Motor neuron (in vitro differentiated cells): ENCODE measurements around the gene RHNO1. TPM values are rescaled to one million over a fixed set of nuclear protein-coding genes. Genes with fewer than 3 reads are reported as not detected.
A peak's percentile ranks its signal among the peaks of the same experiment; 100 is the strongest.

ENCODE experiments used
- ATAC-seq, 8 experiments: fragments of 200-7000 bp; cut with Tn5 transposase; replicated peaks in 6 of 8; 2 replicates each; pipeline ENCODE4 v1.8.0; 2021; ENCODE audit warnings: mild to moderate bottlenecking in 8 of 8, moderate library complexity in 8 of 8
- H3K27ac ChIP-seq, 2 donors: fragments of 250-450 bp; sonication (Bioruptor Pico); 2 replicates each; pipeline ENCODE4 v1.9.0; 2021; ENCODE audit warnings: antibody characterized with exemption in 2 of 2, mild to moderate bottlenecking in 2 of 2, moderate library complexity in 1 of 2
- H3K4me1 ChIP-seq, 2 donors: fragments of 250-450 bp; sonication (Bioruptor Pico); replicated peaks in 1 of 2; 2 replicates each; pipeline ENCODE4 v1.6.1; 2021; ENCODE audit warnings: antibody characterized with exemption in 2 of 2, mild to moderate bottlenecking in 2 of 2, moderate library complexity in 1 of 2
- H3K4me3 ChIP-seq, 5 donors: fragments of 250-450 bp; sonication (Bioruptor Pico); 2 replicates each; pipeline ENCODE4 v1.9.0; 2021; ENCODE audit warnings: antibody characterized with exemption in 5 of 5, mild to moderate bottlenecking in 5 of 5, moderate library complexity in 4 of 5
- WGBS, 10 experiments: fragments of 450-650 bp; shearing (Covaris generic); methylation state at CpG; one replicate each; pipeline ENCODE4 v1.0.0; 2022; 5-methylcytosine and 5-hydroxymethylcytosine counted together
- in situ Hi-C, 9 experiments: fragments of 400-800 bp; cut with MboI; loops; one replicate each; pipeline ENCODE4 v1.15.0; 2021; ENCODE audit warnings: low sequenced_read_pairs in 9 of 9, low pct_unique_long_range_greater_than_20kb in 2 of 9; ENCODE audit not compliant: unreplicated experiment in 9 of 9
- total RNA-seq, 8 experiments: library from RNA; unstranded; fragments of 300-600 nt; gene quantifications; 2 replicates each; pipeline versions ENCODE4 v1.2.3 to v1.2.4, GENCODE V29; 2022

Gene RHNO1
- total RNA-seq, 8 experiments from 2014 or later, result 9.8 to 37.6 (median 28.9) TPM

- ATAC-seq, result peak; percentile 23 to 63 (median 32)
- Histone ChIP-seq H3K4me1 (peaks cover 8 to 13% of the 10 kb centered on the region in 2 donors), H3K4me3 (peak overlapping the region; percentile 55 to 81 (median 63)), H3K27ac (peak overlapping the region; percentile 72 to 87)
- in situ Hi-C loops, result no loop called here
- WGBS, 10 experiments, result 2 to 53% (median 33%) methylated on average over 1 to 18 of the region's 42 CpGs; no CpG with 5 or more reads in 2 of the 10 experiments
These were observed 14.4 kb downstream of the RHNO1 start for GRCh38 chr12:2891240-2892053.

- H3K27ac ChIP-seq, result no peak overlapping the region
- H3K4me3 ChIP-seq, result peak overlapping the region in 2 of 5 donors; percentile 55 to 81
- in situ Hi-C loops, result no loop called here
- ATAC-seq, result no peak
- WGBS, 10 experiments, result 4 to 97% (median 62%) methylated on average over 1 to 9 of the region's 12 CpGs
- peaks cover 8 to 13% of the 10 kb centered on the region in 2 donors for H3K4me1 ChIP-seq
These were observed 15.2 kb downstream of the RHNO1 start for GRCh38 chr12:2892246-2892645.

GRCh38 chr12:2893007-2893406 is 16.0 kb downstream of the RHNO1 start:
- in situ Hi-C loops, result no loop called here
- Histone ChIP-seq H3K27ac (no peak overlapping the region), H3K4me1 (peaks cover 8 to 13% of the 10 kb centered on the region in 2 donors), H3K4me3 (no peak overlapping the region)
- 49 to 100% (median 88%) methylated on average over 2 to 8 of the region's 8 CpGs; no CpG with 5 or more reads in 2 of the 10 experiments for WGBS, 10 experiments
- ATAC-seq, result no peak

GRCh38 chr12:2895051-2895451 is 18.0 kb downstream of the RHNO1 start:
- Histone ChIP-seq H3K4me3 (no peak overlapping the region), H3K27ac (no peak overlapping the region), H3K4me1 (peaks cover 1 to 8% of the 10 kb centered on the region in 2 donors)
- ATAC-seq, result no peak
- 0 to 50% (median 0%) methylated on average over 1 to 2 of the region's 2 CpGs; no CpG with 5 or more reads in 1 of the 10 experiments for WGBS, 10 experiments
- in situ Hi-C loops, result no loop called here

- in situ Hi-C loops, result no loop called here
- ATAC-seq, result no peak
- no peak overlapping the region for H3K27ac ChIP-seq
- H3K4me1 ChIP-seq, result peaks cover 0 to 7% of the 10 kb centered on the region in 2 donors
- 37 to 100% (median 98%) methylated on average over 1 to 2 of the region's 2 CpGs; no CpG with 5 or more reads in 6 of the 10 experiments for WGBS, 10 experiments
- H3K4me3 ChIP-seq, result no peak overlapping the region
These were observed 18.5 kb downstream of the RHNO1 start for GRCh38 chr12:2895511-2895910.

GRCh38 chr12:2897418-2897817 is 20.4 kb downstream of the RHNO1 start:
- Histone ChIP-seq H3K4me1 (peaks cover 0 to 3% of the 10 kb centered on the region in 2 donors), H3K4me3 (no peak overlapping the region), H3K27ac (no peak overlapping the region)
- 90 to 100% (median 100%) methylated on average over 1 to 4 of the region's 5 CpGs; no CpG with 5 or more reads in 5 of the 10 experiments for WGBS, 10 experiments
- ATAC-seq, result no peak
- in situ Hi-C loops, result no loop called here

- WGBS, 10 experiments, result 63 to 100% (median 79%) methylated on average over 2 to 8 of the region's 8 CpGs; no CpG with 5 or more reads in 1 of the 10 experiments
- no peak overlapping the region for H3K4me3 ChIP-seq
- H3K4me1 ChIP-seq, result no peaks in the 10 kb centered on the region
- no peak for ATAC-seq
- no peak overlapping the region for H3K27ac ChIP-seq
- in situ Hi-C loops, result no loop called here
These were observed 23.6 kb downstream of the RHNO1 start for GRCh38 chr12:2900642-2901041.

GRCh38 chr12:2902272-2902880 is 25.4 kb downstream of the RHNO1 start:
- H3K27ac ChIP-seq, result no peak overlapping the region
- H3K4me1 ChIP-seq, result no peaks in the 10 kb centered on the region
- ATAC-seq, result peak in 2 of 8 experiments; percentile 29 to 70
- 19 to 75% (median 62%) methylated on average over 2 to 4 of the region's 4 CpGs; no CpG with 5 or more reads in 2 of the 10 experiments for WGBS, 10 experiments
- in situ Hi-C loops, result no loop called here
- H3K4me3 ChIP-seq, result no peak overlapping the region

- Histone ChIP-seq H3K27ac (no peak overlapping the region), H3K4me1 (no peaks in the 10 kb centered on the region), H3K4me3 (no peak overlapping the region)
- in situ Hi-C loops, result no loop called here
- WGBS, 10 experiments, result 82 to 100% (median 100%) methylated on average over 1 to 2 of the region's 2 CpGs; no CpG with 5 or more reads in 2 of the 10 experiments
- no peak for ATAC-seq
These were observed 27.2 kb downstream of the RHNO1 start for GRCh38 chr12:2904260-2904659.

GRCh38 chr12:2912216-2912575 is 35.2 kb downstream of the RHNO1 start:
- Histone ChIP-seq H3K27ac (no peak overlapping the region), H3K4me1 (no peaks in the 10 kb centered on the region), H3K4me3 (no peak overlapping the region)
- 93 to 100% (median 100%) methylated on average over 1 to 2 of the region's 3 CpGs; no CpG with 5 or more reads in 2 of the 10 experiments for WGBS, 10 experiments
- in situ Hi-C loops, result no loop called here
- ATAC-seq, result no peak

- WGBS, 10 experiments, result 93 to 100% (median 100%) methylated on average over 2 of the region's 2 CpGs
- H3K4me3 ChIP-seq, result no peak overlapping the region
- no peak overlapping the region for H3K27ac ChIP-seq
- in situ Hi-C loops, result no loop called here
- H3K4me1 ChIP-seq, result no peaks in the 10 kb centered on the region
- no peak for ATAC-seq
These were observed 42.2 kb downstream of the RHNO1 start for GRCh38 chr12:2919249-2919648.

- no peaks in the 10 kb centered on the region for H3K4me1 ChIP-seq
- in situ Hi-C loops, result no loop called here
- H3K27ac ChIP-seq, result no peak overlapping the region
- no peak overlapping the region for H3K4me3 ChIP-seq
- 34 to 100% (median 82%) methylated on average over 1 to 2 of the region's 2 CpGs; no CpG with 5 or more reads in 2 of the 10 experiments for WGBS, 10 experiments
- peak in 4 of 8 experiments; percentile 33 to 64 (median 48) for ATAC-seq
These were observed 45.3 kb downstream of the RHNO1 start for GRCh38 chr12:2922329-2922728.

- H3K4me1 ChIP-seq, result no peaks in the 10 kb centered on the region
- 33 to 100% (median 95%) methylated on average over 2 to 5 of the region's 9 CpGs; no CpG with 5 or more reads in 2 of the 10 experiments for WGBS, 10 experiments
- H3K27ac ChIP-seq, result no peak overlapping the region
- ATAC-seq, result peak in 1 of 8 experiments; percentile 98
- no peak overlapping the region for H3K4me3 ChIP-seq
- in situ Hi-C loops, result no loop called here
These were observed 46.0 kb downstream of the RHNO1 start for GRCh38 chr12:2923057-2923456.
